HPDE6-E6E7 (cell line): Measurements from ENCODE around the gene TGFB1.
"Not testable (repeated sequence)": the region's sequence is repeated elsewhere in the genome, so short reads cannot be mapped to it uniquely, and the experiment has no call there.

Experiments
- DNase-seq: peaks from one replicate; pipeline ENCODE4 v3.0.0; 2011; ENCODE audit warnings: missing footprints; ENCODE audit errors: extremely low spot score

The TGFB1 gene

GRCh38 chr19:41369769-41370168 lies 16.0 kb upstream of the TGFB1 start:
- no peak for DNase-seq

DNA sequence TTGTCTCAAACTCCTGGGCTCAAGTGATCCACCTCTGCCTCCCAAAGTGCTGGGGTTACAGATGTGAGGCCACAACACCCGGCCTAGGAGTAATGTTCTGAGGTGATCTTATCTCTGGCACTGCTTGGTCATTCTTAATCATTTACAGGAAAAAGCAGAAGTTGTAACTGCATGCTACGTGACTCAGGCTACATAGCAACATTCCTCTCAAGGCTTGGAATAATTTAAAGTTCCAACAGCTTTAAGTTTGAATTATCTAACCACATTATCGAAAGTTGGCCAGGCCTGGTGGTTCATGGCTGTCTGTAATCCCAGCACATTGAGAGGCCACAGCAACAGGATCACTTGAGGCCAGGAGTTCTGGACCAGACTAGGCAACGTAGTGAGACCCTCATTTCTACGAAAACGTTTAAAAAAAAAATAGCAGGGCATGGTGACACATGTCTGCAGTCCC lies 14.2 kb upstream of the TGFB1 start:
- no peak for DNase-seq

- DNase-seq: no peak
These were observed 12.4 kb upstream of the TGFB1 start for GRCh38 chr19:41366089-41366488.

GRCh38 chr19:41364524-41365391 lies 11.0 kb upstream of the TGFB1 start:
- DNase-seq: no peak

GRCh38 chr19:41363753-41364523 lies 10.2 kb upstream of the TGFB1 start, which contains the start of gene B9D2:
B9D2 (minus strand) TSS chr19:41364149; CDS start chr19:41363519, 630 bp downstream.
- DNase-seq: peak; percentile 92

- no peak for DNase-seq
These were observed 9.6 kb upstream of the TGFB1 start for GRCh38 chr19:41363371-41363752.

- no peak for DNase-seq
These were observed 8.6 kb upstream of the TGFB1 start for GRCh38 chr19:41362143-41362847.

- no peak for DNase-seq
These were observed 6.0 kb upstream of the TGFB1 start for GRCh38 chr19:41359741-41360140.

DNA sequence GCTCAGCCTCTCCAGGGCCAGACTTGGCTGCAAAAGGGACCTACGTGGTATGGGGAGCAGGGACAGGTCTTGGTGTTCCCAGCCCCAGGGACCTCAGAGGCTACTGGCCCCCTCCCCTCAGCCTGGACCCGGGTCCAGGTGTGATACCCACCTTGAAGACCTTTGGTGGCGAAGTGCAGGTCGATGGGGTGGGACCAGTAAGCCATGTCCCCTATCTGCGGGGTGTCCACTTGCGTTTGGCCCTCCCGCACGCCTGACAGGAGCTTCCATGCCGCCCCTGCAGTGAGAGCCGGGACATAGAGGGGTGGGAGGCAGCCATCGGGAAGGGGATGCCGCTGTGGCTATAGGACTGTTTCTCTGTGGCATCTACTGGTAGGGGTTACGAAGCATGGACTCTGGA lies 4.0 kb upstream of the TGFB1 start:
- no peak for DNase-seq

GRCh38 chr19:41356984-41357739 lies 3.4 kb upstream of the TGFB1 start:
- DNase-seq: no peak

DNA sequence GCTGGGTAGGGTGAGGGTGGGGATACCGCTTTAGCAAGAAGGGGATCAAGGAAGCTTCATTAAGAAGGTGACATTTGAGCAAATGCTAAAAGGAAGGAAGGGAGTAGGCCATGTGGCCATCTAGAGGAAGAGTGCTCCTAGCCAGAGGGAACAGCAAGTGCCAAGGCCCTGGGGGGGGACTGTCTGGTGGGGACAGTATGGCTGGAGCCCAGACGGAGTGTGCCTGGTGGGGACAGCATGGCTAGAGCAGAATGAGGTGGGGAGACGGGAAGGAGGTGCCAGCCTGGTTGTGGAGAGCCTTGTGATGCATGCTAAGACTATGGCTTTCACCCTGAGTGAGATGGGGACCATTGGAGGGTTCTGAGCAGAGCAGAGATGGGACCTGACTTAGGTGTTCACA lies 2.1 kb upstream of the TGFB1 start:
- no peak for DNase-seq

- no peak for DNase-seq
These were observed 1.3 kb upstream of the TGFB1 start for GRCh38 chr19:41355035-41355434.

- DNase-seq: no peak
These were observed 726 bp upstream of the TGFB1 start for GRCh38 chr19:41354343-41354953.

DNA sequence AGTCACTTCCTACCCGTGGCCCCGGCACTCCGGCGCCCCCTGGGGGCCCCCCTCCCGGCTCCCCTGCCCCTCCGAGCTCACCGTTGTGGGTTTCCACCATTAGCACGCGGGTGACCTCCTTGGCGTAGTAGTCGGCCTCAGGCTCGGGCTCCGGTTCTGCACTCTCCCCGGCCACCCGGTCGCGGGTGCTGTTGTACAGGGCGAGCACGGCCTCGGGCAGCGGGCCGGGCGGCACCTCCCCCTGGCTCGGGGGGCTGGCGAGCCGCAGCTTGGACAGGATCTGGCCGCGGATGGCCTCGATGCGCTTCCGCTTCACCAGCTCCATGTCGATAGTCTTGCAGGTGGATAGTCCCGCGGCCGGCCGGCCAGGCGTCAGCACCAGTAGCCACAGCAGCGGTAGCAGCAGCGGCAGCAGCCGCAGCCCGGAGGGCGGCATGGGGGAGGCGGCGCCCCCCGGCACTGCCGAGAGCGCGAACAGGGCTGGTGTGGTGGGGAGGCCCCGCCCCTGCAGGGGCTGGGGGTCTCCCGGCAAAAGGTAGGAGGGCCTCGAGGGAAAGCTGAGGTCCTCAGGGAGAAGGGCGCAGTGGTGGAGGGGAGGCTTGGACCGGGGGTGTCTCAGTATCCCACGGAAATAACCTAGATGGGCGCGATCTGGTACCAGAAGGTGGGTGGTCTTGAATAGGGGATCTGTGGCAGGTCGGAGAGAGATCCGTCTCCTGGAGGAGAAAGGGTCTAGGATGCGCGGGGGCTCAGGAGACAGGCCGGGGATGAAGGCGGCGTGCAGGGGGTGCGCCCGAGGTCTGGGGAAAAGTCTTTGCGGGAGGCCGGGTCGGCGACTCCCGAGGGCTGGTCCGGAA lies 885 bp downstream of the TGFB1 start:
- peak; percentile 64 for DNase-seq

DNA sequence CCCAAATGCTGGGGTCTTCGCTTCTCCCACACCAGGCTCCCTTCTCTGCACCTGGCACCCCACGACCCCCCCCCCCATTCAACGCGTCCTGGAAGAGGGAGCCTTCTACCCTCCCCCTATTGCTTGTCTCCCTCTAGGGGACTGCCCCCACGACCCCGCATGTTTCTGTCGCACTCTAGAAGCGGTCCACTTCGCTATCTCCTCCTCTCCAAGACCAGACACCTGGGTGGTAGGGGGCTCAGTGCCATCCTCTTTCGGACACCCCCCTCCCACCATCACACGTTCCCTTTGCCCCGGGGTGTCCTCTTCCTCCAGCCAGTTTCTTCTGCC lies 1.5 kb downstream of the TGFB1 start:
- no peak for DNase-seq

DNA sequence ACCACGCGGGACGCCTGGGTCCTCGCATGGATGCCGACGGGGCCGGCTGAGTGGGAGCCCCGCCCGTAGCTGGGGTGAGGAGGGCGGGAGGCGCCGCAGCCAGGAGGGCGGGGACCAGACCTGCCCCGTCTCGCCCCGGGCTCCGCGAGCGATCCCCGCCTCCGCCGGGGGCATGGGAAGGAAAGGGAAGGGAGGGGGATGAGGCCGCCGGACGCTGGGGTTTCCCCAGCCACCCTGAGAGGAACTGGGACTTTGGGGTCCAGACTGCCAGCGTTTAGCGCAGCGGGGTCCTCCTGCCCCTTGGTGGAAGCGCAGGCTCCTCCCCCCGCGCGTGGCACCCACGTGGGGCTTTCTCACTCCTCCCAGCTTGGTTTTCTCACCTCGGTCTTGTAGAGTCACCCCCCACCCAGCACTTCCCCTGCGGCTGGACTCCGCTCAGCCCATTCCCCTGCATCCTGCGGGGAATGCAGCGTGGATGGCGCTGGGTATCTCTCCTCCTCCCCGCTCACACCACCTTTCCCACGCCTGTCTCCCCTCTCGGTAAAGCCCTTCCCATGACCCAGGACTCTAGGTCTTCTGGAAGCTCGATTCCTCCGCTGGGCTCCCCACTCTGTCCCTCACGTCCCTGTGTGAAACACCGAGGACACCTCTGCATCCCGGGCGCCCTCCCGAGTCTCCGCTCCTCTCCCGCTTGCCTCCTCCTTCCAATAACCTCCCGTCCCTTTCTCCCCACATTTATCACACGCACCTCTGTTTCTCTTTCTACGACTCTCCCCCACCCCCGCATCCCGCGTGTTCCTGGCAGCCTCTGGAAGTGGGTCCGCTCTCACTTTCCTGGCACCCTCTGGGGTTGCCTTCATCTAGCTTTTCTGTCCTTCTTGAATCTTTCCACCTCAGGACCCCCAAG lies 2.1 kb downstream of the TGFB1 start:
- peak; percentile 39 for DNase-seq

GRCh38 chr19:41350735-41351338 lies 2.9 kb downstream of the TGFB1 start:
- DNase-seq: no peak

DNA sequence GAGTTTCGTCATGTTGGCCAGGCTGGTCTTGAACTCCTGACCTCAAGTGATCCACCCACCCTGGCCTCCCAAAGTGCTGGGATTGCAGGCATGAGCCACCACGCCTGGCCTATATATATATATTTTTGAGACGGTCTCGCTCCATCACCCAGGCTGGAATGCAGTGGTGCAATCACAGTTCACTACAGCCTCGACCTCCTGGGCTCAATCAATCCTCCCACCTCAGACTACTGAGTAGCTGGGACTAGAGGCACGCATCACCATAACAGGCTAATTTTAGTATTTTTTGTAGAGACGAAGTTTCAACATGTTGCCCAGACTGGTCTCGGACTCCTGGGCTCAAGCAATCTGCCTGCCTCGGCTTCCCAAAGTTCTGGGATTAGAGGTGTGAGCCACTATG lies 6.8 kb downstream of the TGFB1 start:
- not testable (repeated sequence) for DNase-seq

GRCh38 chr19:41344162-41344561 lies 9.6 kb downstream of the TGFB1 start:
- no peak for DNase-seq
